ENCODE results near the gene CCDC40.

CCDC40 gene

DNA sequence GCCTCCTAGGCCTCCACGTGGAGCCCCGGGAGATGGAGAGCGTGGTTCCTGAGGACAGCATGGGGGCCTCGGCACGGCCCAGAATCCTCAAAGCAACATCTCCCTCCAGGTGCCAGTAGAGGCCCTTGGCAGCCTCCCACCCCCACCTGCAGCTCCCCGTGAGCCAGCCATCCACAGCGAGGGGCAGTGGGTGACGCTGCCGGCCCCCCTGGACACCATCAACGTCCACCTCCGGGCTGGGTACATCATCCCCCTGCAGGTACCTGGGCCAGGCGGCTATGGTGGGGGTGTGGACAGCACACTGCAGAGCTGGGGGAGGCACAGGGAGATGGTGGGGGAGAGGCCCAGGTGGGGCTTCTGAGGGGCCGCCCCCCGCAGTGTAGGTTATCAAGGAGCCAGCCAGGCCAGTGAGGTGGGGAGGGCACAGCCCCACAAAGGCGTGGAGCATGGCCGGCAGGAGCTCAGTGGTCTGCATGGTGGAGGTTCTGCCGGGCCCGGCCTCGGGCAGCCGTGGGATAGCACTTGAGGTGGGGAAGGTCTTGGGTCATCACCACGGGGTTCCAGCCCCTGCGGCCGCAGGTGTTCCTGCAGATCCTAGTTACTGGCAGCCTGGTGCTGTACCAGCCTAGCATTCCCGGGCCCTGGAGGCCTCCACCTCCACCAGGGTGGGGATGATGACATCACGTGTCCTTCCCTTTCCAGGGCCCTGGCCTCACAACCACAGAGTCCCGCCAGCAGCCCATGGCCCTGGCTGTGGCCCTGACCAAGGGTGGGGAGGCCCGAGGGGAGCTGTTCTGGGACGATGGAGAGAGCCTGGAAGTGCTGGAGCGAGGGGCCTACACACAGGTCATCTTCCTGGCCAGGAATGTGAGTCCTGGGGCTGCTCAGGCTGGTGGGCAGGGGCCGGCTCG is 81.3 kb downstream of the CCDC40 start:
- TF ChIP-seq TAF1 (IDR thresholded peaks at IDR 0.05; ENCODE audit: low read depth) (no peak), CREB1 (IDR thresholded peaks at IDR 0.05; ENCODE audit: low read depth) (no peak), TCF12 (IDR thresholded peaks at IDR 0.05; ENCODE audit: low read depth) (no peak), MAX (IDR thresholded peaks at IDR 0.05) (no peak), CEBPB (IDR thresholded peaks at IDR 0.05) (no peak)
- TF ChIP-seq, protein P1, sequence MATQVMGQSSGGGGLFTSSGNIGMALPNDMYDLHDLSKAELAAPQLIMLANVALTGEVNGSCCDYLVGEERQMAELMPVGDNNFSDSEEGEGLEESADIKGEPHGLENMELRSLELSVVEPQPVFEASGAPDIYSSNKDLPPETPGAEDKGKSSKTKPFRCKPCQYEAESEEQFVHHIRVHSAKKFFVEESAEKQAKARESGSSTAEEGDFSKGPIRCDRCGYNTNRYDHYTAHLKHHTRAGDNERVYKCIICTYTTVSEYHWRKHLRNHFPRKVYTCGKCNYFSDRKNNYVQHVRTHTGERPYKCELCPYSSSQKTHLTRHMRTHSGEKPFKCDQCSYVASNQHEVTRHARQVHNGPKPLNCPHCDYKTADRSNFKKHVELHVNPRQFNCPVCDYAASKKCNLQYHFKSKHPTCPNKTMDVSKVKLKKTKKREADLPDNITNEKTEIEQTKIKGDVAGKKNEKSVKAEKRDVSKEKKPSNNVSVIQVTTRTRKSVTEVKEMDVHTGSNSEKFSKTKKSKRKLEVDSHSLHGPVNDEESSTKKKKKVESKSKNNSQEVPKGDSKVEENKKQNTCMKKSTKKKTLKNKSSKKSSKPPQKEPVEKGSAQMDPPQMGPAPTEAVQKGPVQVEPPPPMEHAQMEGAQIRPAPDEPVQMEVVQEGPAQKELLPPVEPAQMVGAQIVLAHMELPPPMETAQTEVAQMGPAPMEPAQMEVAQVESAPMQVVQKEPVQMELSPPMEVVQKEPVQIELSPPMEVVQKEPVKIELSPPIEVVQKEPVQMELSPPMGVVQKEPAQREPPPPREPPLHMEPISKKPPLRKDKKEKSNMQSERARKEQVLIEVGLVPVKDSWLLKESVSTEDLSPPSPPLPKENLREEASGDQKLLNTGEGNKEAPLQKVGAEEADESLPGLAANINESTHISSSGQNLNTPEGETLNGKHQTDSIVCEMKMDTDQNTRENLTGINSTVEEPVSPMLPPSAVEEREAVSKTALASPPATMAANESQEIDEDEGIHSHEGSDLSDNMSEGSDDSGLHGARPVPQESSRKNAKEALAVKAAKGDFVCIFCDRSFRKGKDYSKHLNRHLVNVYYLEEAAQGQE (IDR thresholded peaks at IDR 0.05; ENCODE audit: low read depth): no peak
- TF ChIP-seq, protein P2, sequence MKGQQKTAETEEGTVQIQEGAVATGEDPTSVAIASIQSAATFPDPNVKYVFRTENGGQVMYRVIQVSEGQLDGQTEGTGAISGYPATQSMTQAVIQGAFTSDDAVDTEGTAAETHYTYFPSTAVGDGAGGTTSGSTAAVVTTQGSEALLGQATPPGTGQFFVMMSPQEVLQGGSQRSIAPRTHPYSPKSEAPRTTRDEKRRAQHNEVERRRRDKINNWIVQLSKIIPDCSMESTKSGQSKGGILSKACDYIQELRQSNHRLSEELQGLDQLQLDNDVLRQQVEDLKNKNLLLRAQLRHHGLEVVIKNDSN (IDR thresholded peaks at IDR 0.05): no peak

GRCh38 chr17:80118601-80119270 is 82.3 kb downstream of the CCDC40 start:
- TF ChIP-seq MAX (IDR thresholded peaks at IDR 0.05): no peak
- TF ChIP-seq ZBTB7A (IDR thresholded peaks at IDR 0.05; ENCODE audit: low read depth): no peak
- TF ChIP-seq YY1 (IDR thresholded peaks at IDR 0.05; ENCODE audit: low read depth): no peak
- TF ChIP-seq FOXM1 (IDR thresholded peaks at IDR 0.05; ENCODE audit: borderline replicate concordance, low read depth): no peak
- no peak for TF ChIP-seq EGR1 (IDR thresholded peaks at IDR 0.05)
- no peak for TF ChIP-seq CEBPB (IDR thresholded peaks at IDR 0.05)

GRCh38 chr17:80119271-80119791 is 82.9 kb downstream of the CCDC40 start:
- TF ChIP-seq CREB1 (IDR thresholded peaks at IDR 0.05; ENCODE audit: low read depth): no peak

- no peak for TF ChIP-seq TCF12 (IDR thresholded peaks at IDR 0.05; ENCODE audit: low read depth)
These were observed 83.4 kb downstream of the CCDC40 start for GRCh38 chr17:80119839-80120238.

DNA sequence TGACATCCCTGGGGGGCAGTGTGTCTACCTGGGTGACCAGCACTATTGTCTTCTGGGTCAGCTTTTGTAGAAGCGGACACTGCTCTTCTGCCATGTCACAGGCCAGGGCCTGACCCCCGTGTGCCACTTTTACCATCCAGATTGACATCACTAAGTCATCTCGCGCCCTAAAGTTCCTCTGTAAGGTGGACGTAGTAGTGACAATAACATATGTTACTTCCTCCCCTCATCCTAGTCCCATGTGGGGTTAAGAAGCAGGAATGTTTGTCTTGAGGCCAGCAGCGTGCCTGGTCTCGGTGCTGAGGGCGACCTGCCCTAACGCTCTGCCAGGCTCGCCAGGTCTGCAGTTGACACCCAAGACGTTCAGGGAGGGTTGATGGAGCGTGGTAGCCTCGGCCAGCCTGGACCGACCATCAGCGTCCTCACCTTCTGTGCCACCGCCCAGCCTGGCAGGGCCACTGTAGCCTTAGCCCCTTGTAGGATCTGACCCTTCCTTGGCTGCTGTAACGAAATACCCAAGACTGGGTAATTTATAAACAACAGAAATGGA is 85.7 kb downstream of the CCDC40 start:
- TF ChIP-seq EGR1 (IDR thresholded peaks at IDR 0.05): no peak
- TF ChIP-seq, protein P2 (IDR thresholded peaks at IDR 0.05): no peak
- TF ChIP-seq CEBPB (IDR thresholded peaks at IDR 0.05): no peak
- TF ChIP-seq YY1 (IDR thresholded peaks at IDR 0.05; ENCODE audit: low read depth): no peak
- TF ChIP-seq FOXM1 (IDR thresholded peaks at IDR 0.05; ENCODE audit: borderline replicate concordance, low read depth): no peak
- no peak for TF ChIP-seq MAX (IDR thresholded peaks at IDR 0.05)
- TF ChIP-seq, protein P1 (IDR thresholded peaks at IDR 0.05; ENCODE audit: low read depth): no peak
- TF ChIP-seq CREB1 (IDR thresholded peaks at IDR 0.05; ENCODE audit: low read depth): no peak
- no peak for TF ChIP-seq NFIC (IDR thresholded peaks at IDR 0.05)
- TF ChIP-seq ZBTB7A (IDR thresholded peaks at IDR 0.05; ENCODE audit: low read depth): no peak
- no peak for TF ChIP-seq TEAD4 (IDR thresholded peaks at IDR 0.05)
- TF ChIP-seq EP300 (IDR thresholded peaks at IDR 0.05; ENCODE audit: borderline replicate concordance): no peak
- TF ChIP-seq TCF12 (IDR thresholded peaks at IDR 0.05; ENCODE audit: low read depth): no peak
- TF ChIP-seq TAF1 (IDR thresholded peaks at IDR 0.05; ENCODE audit: low read depth): no peak
- no peak for TF ChIP-seq RAD21 (IDR thresholded peaks at IDR 0.05; ENCODE audit: low read depth)

All from Ishikawa (cell line).